HK-2 (cell line): ENCODE data around the gene SYNJ2.

Source experiments
- DNase-seq: peaks from one replicate; pipeline ENCODE4 v3.0.0-alpha.2; 2018; ENCODE audit not compliant: unreplicated experiment

The SYNJ2 gene

DNA sequence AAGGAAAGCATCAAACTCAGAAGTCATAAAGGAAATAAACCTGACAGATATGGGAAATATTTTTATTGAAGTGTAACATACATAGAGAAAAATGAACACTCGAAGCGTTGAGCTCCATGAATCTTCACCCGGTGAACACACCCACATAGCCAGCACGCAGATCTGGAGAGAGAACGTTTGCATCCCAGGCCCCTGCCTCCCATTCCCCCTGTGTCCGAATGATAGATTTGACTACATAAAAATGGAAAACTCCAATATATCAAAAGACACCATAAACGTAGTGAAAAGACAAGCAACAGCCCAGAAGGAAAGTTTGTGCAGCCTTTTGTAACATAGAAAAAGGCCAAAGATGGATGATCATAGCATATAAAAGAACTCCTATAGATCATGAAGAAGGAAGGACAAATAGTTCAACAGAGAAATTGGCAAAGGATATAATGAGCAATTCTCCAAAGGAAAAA lies 17.1 kb downstream of the SYNJ2 start:
- no peak for DNase-seq

DNA sequence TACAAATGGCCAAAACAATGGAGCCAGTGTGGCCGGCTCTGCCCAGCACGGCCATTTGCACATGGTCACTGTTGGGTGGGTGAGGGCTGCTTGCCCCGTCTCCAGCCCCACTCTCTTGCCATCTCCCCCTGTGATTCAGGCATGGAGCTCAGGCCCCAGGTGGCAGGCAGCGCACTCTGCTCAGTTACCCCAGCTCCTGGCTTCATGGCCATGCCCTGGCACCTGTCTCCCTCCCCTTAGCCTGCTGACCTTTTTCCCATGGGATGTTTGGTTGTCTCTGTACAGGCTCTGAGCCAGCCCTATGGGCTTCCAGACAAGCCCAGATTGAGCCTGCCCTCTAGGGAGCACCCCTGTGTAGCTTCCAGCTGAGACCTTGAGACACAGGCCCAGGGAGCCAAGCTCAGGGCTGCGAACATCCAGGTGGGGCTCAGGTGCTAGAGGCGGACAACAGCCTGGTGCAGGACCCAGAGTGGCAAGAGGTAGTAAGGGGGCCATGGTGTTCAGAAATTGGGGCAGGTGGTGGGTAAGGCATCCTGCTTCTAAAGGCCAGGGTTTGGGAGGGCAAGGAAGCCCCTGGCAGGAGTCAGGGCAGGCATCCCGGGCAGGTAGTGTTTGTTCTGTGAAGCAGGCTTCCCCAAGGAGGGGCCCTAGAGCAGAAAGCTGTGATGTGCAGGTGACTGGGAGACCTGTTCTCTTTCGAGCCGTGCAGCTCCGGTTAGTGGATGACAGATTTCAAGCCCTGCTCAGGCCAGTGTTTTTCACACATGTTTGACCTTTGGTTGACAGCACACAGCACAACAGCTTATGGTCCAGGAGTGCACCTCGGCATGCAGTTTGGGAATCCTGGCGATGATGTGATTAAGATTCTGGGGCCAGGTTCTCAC lies 17.7 kb downstream of the SYNJ2 start:
- DNase-seq = no peak

DNA sequence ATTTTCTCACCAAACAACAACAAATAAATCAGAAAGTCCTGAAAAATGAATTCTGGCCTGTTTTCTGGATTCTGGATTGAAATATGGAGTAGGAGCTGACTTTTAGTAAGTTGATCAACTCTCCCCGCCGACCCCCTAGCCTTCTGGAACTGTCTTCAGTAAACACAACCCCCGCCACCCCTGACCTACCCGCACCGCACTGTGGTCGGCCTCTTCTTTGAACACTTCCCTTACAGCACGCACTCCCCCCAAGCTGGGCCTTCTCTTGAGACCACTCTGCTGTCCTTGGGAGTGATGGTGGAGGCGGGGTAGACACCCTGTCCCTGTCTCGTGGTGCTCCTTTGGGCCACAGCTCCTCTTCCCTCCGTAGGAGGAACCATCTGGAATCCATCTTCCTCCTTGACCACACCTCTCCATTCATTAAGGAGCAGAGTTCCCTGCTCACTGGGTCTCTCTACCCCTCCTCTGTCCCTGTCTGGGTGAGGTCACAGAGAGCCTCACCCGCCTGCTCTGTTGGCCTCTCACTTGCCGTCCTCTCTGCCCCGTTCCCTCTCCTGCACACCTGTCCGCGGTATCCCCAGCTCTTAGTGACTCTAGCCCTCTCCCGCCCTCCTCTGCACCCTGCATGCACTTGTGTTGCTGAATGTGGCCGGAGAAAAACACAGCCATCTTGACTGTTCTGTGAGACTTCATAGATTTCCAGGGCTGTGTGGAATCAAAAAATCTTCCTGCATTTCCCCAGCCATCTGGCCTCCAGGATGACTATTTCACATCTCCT lies 19.1 kb downstream of the SYNJ2 start:
- DNase-seq = no peak

DNA sequence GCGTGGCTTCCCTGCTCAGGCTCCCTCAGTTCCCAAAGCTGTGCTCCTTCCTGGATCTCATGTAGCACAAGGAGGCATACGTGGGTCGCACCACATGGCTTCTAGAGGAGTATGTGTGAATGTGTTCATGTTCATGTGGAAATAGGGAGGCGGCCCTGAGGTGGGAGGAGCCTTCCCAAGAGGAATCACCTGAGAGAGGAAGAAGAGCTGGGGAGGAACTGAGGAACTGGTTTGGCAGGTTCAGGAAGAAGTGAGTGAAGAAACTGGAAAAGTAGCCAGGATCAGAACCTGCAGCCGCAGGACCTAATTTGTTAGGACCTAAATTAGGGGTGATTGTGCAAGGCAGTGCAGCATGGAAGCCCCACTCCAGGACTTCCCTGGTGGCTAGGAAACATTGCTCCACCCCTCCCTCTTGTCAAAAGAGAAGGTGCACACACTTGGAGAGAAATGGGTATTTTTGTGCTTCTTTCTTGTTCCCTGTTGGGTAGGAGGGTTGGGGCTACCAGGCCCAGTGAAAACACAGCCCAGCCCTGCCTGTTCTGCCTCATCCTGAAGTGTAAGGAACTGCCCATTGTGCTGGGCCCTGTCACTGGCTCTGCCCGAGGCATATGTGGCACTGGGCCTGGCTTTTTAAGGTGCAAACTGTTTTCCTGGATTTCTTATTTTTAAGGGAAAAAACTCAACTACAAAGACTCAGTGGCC lies 20.7 kb downstream of the SYNJ2 start:
- no peak for DNase-seq

DNA sequence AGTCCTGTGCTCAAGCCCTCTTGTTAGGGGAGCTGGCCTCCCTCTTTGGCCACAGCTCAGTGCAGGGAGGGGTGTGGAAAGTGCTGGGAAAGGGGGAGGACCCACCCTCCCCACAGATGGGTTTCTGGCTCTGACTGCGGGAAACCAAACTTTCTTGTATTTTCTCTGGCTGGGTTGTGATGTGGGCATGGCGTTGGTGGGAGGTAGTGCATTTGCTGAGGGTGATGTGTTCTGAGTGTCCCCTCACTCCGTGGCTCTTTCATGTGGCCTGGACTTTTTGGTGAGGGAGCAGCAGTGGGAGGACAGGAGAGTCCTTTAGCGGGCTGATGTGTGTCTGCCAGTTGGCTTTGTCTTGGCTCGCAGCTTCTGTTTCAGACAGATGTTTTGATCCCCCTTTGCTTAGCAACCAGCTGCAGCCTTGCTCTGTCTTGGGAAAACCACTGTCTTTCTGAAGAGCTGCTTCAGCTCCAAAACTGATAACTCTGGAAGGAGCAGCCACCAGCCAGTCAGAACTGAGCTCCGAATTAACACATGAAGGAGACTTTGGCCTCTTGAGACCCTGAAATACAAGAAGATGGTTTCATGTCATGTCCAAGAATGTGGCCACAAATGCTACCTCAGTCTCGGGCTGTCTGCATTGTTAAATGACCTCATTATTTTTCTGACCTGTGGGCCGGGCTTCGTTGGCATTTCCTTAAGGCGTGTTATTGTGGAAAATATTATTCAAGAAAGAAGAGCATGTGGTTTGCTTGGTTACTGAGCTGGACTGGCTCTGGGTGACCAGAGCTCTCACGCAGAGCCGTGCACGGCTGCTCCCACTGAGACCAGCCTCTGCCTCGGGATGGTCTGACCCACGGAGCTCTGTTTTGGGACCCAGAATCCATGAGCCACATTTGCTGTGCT lies 21.5 kb downstream of the SYNJ2 start:
- DNase-seq = no peak

DNA sequence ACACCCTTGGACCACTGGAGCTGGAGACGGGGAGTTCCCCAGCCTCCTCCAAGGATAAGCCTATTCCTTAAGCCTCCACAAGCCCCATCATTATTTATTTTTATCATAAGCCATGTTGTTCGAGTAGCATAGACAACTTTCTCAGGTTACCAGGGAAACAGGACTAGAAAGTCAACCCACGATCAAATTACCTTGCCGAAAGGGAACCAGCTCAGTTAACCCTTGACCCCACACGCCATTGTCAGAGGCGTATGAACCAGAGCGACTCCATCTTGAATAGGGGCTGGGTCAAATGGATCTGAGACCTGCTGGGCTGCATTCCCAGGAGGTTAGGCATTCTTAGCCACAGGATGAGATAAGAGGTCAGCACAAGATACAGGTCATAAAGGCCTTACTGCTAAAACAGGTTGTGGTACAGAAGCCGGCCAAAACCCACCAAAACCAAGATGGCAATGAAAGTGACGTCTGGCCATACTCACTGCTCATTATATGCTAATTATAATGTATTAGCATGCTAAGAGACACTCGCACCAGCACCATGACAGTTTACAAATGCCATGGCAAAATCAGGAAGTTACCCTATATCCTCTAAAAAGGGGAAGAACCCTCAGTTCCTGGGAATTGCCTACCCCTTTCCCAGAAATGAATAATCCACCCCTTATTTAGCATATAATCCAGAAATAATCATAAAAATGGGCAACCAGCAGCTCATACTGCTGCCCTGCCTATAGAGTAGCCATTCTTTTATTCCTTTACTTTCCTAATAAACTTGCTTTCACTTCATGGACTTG lies 22.4 kb downstream of the SYNJ2 start:
- DNase-seq = no peak

DNA sequence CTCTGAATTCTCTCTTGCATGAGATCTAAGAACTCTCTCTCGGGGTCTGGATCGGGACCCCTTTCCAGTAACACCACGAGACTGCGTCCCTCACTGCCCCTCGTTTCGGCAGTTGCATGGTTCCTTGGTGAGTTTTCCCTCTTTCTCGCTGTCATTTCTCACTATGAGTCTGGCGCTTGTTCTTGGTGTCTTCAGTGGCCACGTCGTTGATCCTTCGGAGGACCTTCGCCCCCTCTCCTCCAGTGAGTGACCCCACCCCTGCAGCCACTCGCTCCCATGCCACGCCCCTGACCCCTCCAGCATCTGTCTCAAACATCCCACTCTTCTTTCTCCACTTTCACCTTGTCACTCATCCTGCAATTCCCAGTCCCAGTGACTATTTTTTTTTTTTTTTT lies 23.0 kb downstream of the SYNJ2 start:
- no peak for DNase-seq

DNA sequence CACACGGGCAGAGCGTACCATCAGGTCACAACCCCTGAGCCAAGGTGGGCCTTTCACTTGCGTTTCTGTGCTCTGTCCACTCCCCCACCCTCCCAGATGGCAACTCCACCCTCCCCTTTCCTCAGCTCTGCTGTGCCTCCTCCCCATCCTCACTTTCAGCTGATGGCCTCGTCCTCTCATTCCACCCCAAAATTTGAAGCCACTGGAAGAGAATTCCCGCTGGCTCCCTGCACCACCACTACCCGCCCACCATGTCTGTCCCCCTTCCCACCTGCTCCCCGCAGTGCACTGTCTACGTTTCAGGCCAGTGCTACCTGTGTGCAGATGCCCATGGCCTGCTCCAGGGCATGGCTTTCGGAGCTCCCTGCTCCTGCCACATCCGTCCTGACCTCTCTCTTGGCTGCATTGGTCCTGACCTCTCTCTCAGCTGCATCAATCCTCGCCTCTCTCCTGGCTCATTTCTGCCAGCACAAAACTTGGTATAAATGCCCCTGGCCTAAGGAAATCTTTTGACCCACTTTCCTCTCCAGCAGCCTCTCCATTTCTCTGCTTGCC lies 24.0 kb downstream of the SYNJ2 start:
- no peak for DNase-seq

DNA sequence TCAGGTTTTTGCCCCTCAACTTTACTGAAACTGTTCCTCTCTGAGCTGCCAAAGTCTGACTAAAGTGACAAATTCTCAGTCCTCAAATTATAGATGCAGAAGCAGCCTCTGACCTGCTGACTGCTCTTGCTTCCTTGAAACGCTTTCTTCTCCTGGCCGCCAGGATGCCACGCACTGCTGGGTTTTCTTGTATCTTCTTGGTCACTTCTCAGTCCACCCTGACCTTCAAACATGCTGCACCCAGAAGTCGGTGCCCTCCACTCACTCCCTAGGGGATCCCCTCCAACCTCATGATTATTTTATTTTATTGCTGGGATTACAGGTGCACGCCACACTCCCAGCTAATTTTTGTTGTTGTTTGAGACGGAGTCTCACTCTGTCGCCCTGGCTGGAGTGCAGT lies 24.7 kb downstream of the SYNJ2 start:
- no peak for DNase-seq

DNA sequence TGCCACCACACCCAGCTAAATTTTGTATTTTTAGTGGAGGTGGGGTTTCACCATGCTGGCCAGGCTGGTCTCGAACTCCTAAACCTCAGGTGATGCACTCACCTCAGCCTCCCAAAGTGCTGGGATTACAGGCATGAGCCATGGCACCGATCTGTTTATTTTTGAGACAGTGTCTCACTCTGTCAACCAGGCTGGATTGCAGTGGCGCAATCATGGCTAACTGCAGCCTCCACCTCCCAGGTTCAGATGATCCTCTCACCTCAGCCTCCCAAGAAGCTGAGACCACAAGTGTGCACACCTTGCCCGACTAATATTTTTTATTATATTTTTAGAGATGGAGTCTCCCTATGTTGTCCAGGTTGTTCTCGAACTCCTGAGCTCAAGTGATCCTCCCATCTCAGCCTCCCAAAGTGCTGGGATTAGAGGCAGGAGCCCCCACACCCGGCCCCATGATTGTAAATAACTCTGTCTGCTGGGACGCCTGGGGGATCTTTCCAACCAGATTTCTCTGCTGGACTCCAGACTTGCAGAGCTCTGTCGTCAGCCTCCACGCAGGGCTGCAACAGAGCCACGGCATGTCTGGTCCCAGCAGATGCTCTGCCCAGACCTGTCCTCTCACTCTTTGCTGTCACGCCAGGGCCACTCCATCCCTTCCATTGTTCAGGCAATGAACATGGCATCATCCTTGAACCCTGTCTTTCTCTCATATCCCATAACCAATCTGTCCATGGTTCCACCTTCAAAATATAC lies 25.3 kb downstream of the SYNJ2 start:
- DNase-seq = no peak

DNA sequence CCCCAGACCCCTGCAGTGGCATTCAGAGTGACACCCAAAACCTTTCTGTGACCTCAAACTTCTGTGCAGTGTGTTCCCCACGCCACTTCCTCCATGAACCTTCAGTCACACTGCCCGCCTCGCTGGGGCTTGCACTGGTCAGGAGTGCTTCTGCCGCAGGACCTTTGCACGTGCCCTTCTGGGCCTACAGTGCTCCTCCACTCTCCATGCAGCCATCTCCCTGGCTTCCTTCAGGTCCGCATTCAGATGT lies 27.1 kb downstream of the SYNJ2 start:
- no peak for DNase-seq

DNA sequence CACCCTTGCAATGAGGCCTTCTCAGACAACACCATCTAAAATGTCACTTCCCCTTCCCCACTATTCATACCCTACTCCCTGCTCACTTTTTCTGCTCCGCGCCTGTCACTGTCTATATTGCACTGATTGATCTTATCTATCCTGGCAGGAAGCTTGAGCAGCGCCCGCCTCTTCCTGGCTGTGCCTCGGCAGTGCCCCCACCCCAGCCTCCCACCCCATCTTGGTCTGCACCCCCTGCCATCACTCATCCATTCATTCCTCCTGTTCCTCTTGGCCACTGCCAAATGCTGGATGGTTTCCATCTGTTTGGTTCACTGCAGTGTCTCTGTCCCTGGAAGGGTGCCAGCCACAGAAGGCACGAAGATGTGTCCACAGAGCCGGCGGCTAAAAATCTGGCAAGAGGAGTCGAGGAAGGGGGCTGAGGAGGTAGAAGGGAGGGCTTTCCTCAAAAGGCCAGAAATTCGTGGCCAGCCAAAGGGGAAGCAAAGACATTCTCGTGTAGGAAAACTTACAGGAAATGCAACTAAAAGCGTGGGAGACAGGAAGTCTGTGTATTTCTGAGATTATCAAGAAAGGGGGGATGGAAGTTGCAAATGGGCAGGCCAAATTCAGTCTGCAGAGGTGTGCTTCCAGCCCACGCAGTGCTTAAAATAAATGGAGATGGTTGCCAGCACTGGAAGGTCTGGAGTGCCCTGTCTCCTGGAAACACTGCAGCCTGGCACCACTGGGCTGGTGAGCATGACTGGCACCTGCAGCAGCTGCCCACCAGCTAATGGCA lies 27.6 kb downstream of the SYNJ2 start:
- DNase-seq = no peak

DNA sequence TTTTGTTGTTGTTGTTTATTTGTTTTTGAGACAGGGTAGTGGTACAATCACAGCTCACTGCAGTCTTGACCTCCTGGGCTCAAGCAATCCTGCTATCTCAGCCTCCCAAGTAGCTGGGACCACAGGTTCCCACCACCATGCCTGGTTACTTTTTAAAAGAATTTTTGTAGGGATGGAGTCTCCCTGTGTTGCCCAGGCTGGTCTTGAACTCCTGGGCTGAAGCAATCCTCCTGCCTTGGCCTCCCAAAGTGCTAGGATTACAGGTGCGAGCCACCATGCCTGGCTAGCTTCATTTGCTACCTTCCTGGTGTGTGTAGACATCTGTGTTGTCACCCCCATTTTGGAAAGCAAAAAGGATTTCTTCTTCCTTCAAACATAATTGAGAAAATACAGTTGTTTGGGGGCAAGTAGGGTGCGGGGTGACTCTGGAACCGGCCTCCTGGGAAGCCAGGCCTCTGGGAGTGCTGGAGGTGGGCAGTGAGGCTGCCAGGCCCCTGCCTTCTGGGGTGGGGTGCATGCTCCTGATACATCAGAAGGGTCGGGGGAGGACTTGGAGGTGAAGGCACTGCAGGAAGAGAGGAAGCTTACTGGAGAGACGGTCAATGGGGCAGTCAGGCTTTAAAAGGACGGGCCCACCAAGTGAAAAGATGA lies 28.4 kb downstream of the SYNJ2 start:
- no peak for DNase-seq

DNA sequence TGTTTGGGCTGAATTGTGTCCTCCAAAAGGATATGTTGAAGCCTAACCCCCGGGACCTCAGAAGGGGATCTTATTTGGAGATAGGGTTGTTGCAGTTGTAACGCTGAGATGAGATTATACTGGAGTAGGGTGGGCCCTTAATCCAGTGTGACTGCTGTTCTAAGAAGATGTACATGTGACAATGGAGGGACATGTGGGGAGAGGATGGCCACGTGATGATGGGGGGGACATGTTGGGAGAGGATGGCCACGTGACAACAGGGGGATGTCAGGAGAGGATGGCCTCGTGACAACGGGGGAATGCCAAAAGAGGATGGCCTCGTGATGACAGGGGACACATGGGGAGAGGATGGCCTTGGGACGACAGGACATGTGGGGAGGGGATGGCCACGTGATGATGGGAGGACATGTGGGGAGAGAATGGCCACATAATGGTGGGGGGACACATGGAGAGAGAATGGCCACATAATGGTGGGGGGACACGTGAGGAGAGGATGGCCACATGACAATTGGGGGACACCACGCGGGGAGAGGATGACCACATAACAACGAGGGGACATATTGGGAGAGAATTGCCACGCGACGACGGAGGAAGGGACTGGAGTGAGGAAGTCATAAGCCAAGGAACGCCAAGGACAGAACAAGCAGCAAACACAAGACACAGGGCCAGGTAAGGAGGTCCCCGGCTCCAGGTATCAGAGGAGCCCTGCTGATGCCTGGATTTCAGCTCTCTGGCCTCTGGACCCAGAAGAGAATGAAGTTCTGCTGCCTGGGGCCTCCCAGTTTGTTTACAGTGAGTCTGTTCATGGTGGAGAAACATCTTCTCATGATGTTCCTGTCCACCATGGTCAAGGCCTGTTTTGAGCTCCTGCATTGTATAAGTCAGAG lies 29.2 kb downstream of the SYNJ2 start:
- DNase-seq = no peak

DNA sequence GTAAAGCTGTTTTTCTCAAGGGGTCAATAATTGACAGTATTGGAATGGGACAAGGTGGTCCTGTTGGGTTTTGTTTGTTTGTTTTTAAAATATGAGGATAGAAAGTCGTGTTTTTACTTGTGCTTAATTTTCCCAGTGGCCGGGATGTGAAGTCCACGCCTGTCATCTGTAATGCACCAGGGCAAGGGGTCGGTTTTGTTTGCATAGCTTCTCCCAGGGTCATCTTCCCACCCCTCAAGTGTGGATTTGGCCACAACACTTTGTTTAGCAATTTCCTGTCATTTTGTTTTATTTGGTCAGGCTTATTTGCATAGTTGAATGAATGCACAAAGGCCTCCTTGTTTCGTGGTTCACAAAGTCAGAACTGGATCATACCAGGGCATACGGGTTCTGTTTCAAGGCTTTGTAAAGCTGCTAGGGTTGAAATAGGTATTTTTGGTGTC lies 29.8 kb downstream of the SYNJ2 start:
- DNase-seq = no peak

DNA sequence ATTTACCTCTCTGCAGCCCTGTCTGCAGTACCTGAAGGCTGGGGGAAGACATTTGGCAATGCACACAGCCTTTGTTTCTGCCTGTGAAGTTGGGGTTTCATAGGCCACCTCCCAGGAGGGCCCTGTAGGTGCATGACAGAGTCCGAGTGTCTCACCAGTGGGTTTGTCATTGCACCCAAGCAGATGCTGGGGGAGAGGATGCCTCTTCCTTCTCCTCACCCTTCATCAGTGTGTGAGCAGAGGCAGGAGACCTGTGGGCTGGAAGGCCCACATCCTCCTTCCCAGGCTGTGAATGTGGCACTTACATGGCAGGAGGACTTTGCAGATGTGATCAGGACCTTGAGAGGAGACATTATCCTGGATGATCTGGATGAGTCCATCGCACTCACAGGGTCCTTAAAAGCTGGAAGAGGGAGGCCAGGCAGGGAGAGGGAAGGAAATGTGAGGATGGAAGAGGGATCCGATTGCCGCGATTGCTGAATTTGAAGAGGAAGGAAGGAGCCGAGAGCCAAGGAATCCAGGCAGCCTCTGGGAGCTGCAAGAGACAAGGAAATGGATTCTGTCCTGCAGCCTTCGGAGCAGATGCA lies 30.4 kb downstream of the SYNJ2 start:
- DNase-seq = no peak

DNA sequence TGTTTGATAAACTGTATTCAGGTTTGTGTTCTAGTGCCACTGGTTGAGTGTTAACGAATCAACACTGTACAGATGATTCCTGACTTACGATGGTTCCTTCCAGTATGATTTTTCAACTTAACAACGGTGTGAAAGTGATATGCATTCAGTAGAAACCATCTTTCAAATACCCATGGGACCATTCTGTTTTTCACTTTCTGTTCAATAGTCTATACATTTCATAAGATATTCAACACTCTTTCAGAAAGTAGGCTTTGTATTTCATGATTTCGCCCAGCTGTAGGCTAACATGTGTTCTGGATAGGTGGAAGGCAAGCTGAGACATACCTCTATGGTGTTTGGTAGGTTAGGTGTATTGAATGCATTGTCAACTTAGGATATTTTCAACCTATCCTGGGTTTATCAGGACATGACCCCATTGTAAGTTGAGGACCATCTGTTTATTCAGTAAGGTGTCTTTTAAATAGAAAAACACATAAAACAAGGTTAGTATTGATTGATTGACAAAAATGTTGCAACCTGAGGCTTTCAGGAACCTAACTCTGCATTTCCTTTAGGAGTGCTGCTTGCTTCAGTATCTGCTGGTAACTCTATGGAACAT lies 32.3 kb downstream of the SYNJ2 start:
- DNase-seq = no peak
